ENCODE measurements around the gene CCSER2.
"Not testable (repeated sequence)": the region's sequence is repeated elsewhere in the genome, so short reads cannot be mapped to it uniquely, and the experiment has no call there.

The CCSER2 gene

GRCh38 chr10:84312816-84313215, 15.6 kb upstream of the CCSER2 start:
- ATAC-seq, result no peak
- TF ChIP-seq SNAI2 (CRISPR knock-in tag; IDR thresholded peaks at IDR 0.05) (no peak), BACH2 (CRISPR knock-in tag; IDR thresholded peaks at IDR 0.05; ENCODE audit: borderline replicate concordance) (no peak), ZNF565 (CRISPR knock-in tag; conservative IDR thresholded peaks at IDR 0.05; ENCODE audit: low read depth) (no peak), OSR1 (CRISPR knock-in tag; IDR thresholded peaks at IDR 0.05) (no peak)

- TF ChIP-seq OSR1 (CRISPR knock-in tag; IDR thresholded peaks at IDR 0.05), result no peak
- TF ChIP-seq CSRNP3 (CRISPR knock-in tag; IDR thresholded peaks at IDR 0.05), result no peak
- no peak for TF ChIP-seq CREB5 (CRISPR knock-in tag; IDR thresholded peaks at IDR 0.05; ENCODE audit: low read depth)
- TF ChIP-seq ISL1 (CRISPR knock-in tag; IDR thresholded peaks at IDR 0.05), result no peak
- TF ChIP-seq CSDC2 (CRISPR knock-in tag; IDR thresholded peaks at IDR 0.05), result no peak
- ATAC-seq, result no peak
Measured at GRCh38 chr10:84314275-84314674, 14.1 kb upstream of the CCSER2 start.

GRCh38 chr10:84317174-84317573, 11.2 kb upstream of the CCSER2 start:
- ATAC-seq, result no peak
- no peak for TF ChIP-seq POU6F1 (CRISPR knock-in tag; IDR thresholded peaks at IDR 0.05; ENCODE audit: borderline replicate concordance, low read depth)
- TF ChIP-seq ESRRG (CRISPR knock-in tag; IDR thresholded peaks at IDR 0.05), result no peak
- no peak for TF ChIP-seq CREB5 (CRISPR knock-in tag; IDR thresholded peaks at IDR 0.05; ENCODE audit: low read depth)
- no peak for TF ChIP-seq ZNF8 (CRISPR knock-in tag; IDR thresholded peaks at IDR 0.05)

GRCh38 chr10:84321902-84322301, 6.5 kb upstream of the CCSER2 start:
- TF ChIP-seq POU6F1 (CRISPR knock-in tag; IDR thresholded peaks at IDR 0.05; ENCODE audit: borderline replicate concordance, low read depth) (no peak), OSR1 (CRISPR knock-in tag; IDR thresholded peaks at IDR 0.05) (no peak), GLIS3 (CRISPR knock-in tag; IDR thresholded peaks at IDR 0.05) (no peak), TSHZ2 (CRISPR knock-in tag; IDR thresholded peaks at IDR 0.05) (no peak), CREB5 (CRISPR knock-in tag; IDR thresholded peaks at IDR 0.05; ENCODE audit: low read depth) (no peak), ARNTL (CRISPR knock-in tag; IDR thresholded peaks at IDR 0.05; ENCODE audit: borderline replicate concordance, low read depth) (no peak), BACH2 (CRISPR knock-in tag; IDR thresholded peaks at IDR 0.05; ENCODE audit: borderline replicate concordance) (no peak), CSDC2 (CRISPR knock-in tag; IDR thresholded peaks at IDR 0.05) (no peak), ZFP30 (CRISPR knock-in tag; IDR thresholded peaks at IDR 0.05) (no peak), ESRRG (CRISPR knock-in tag; IDR thresholded peaks at IDR 0.05) (no peak), ZC3H10 (CRISPR knock-in tag; IDR thresholded peaks at IDR 0.05) (no peak), PPARA (CRISPR knock-in tag; IDR thresholded peaks at IDR 0.05; ENCODE audit: borderline replicate concordance) (no peak), RARB (CRISPR knock-in tag; IDR thresholded peaks at IDR 0.05) (no peak), TOX (CRISPR knock-in tag; IDR thresholded peaks at IDR 0.05; ENCODE audit: borderline replicate concordance) (no peak), ZNF565 (CRISPR knock-in tag; conservative IDR thresholded peaks at IDR 0.05; ENCODE audit: low read depth) (no peak), SNAI2 (CRISPR knock-in tag; IDR thresholded peaks at IDR 0.05) (no peak), ZNF70 (CRISPR knock-in tag; IDR thresholded peaks at IDR 0.05) (no peak)
- ATAC-seq, result no peak

GRCh38 chr10:84323566-84323965, 4.8 kb upstream of the CCSER2 start:
- not testable (repeated sequence) for ATAC-seq

- ATAC-seq, result not testable (repeated sequence)
Measured at GRCh38 chr10:84326995-84327394, 1.4 kb upstream of the CCSER2 start.

Data from SK-N-SH treated with all-trans-retinoic acid at 6 μM for 48 hours (cell line).